Activated CD8-positive, alpha-beta memory T cell treated with anti-CD3 and anti-CD28 coated beads, Interleukin-2, amount 50 U/mL, for 24 hours (primary cell): ENCODE results near the gene BHMT.

Experiments
- DNase-seq: peaks from one replicate; pipeline ENCODE4 v3.0.0-alpha.2; 2020; ENCODE audit errors: extremely low read depth

BHMT gene

GRCh38 chr5:79111387-79111959 lies at the start of gene BHMT:
Gene BHMT (plus strand): TSS chr5:79111809. CDS start chr5:79111886, 77 bp downstream.
- DNase-seq, result no peak

- no peak for DNase-seq
Measured at GRCh38 chr5:79062436-79062835, 49.2 kb upstream of the BHMT start.

- no peak for DNase-seq
Measured at GRCh38 chr5:79069488-79070349, 41.9 kb upstream of the BHMT start, which contains the start of the genes BHMT2 and DMGDH. Gene BHMT2 (plus strand): TSS chr5:79069767. CDS start chr5:79069783, 16 bp downstream. Gene DMGDH (minus strand): TSS chr5:79069674. CDS start chr5:79069620, 54 bp downstream.

GRCh38 chr5:79070350-79070667 lies 41.3 kb upstream of the BHMT start:
- DNase-seq, result no peak

- no peak for DNase-seq
Measured at GRCh38 chr5:79074641-79075040, 37.0 kb upstream of the BHMT start.

- DNase-seq, result no peak
Measured at GRCh38 chr5:79075646-79076426, 35.8 kb upstream of the BHMT start.

- no peak for DNase-seq
Measured at GRCh38 chr5:79076819-79077218, 34.8 kb upstream of the BHMT start.

GRCh38 chr5:79077680-79078365 lies 33.8 kb upstream of the BHMT start:
- no peak for DNase-seq

GRCh38 chr5:79080804-79081203 lies 30.8 kb upstream of the BHMT start:
- DNase-seq, result no peak

GRCh38 chr5:79081779-79082178 lies 29.8 kb upstream of the BHMT start:
- no peak for DNase-seq

- no peak for DNase-seq
Measured at GRCh38 chr5:79086116-79086515, 25.5 kb upstream of the BHMT start.

- DNase-seq, result no peak
Measured at GRCh38 chr5:79088507-79088906, 23.1 kb upstream of the BHMT start.

- DNase-seq, result no peak
Measured at GRCh38 chr5:79091064-79091463, 20.5 kb upstream of the BHMT start.

- no peak for DNase-seq
Measured at GRCh38 chr5:79093762-79094161, 17.8 kb upstream of the BHMT start.

- no peak for DNase-seq
Measured at GRCh38 chr5:79105868-79106267, 5.7 kb upstream of the BHMT start.

GRCh38 chr5:79107020-79107796 lies 4.4 kb upstream of the BHMT start:
- no peak for DNase-seq

GRCh38 chr5:79108086-79108485 lies 3.5 kb upstream of the BHMT start:
- DNase-seq, result no peak

- DNase-seq, result no peak
Measured at GRCh38 chr5:79108792-79109191, 2.8 kb upstream of the BHMT start.

GRCh38 chr5:79109527-79110492 lies 1.8 kb upstream of the BHMT start:
- DNase-seq, result no peak
